Left ventricle myocardium inferior (tissue), 1 donor: ENCODE results near the gene COL11A2. TPM values are rescaled to one million over a fixed set of nuclear protein-coding genes. Genes with fewer than 3 reads are reported as not detected.
A peak's percentile ranks its signal among the peaks of the same experiment; 100 is the strongest.

Experiments
- DNase-seq: peaks from one replicate; pipeline ENCODE4 v3.0.0-alpha.2; 2020
- H3K27ac ChIP-seq: fragments of 200-600 bp; replicated peaks from 2 replicates; pipeline ENCODE4 v1.8.0; 2021
- H3K27me3 ChIP-seq: fragments of 200-600 bp; 2 replicates; pipeline ENCODE4 v1.8.0; 2021; ENCODE audit warnings: low read depth
- H3K36me3 ChIP-seq: fragments of 200-600 bp; 2 replicates; pipeline ENCODE4 v1.8.0; 2021
- H3K4me1 ChIP-seq: fragments of 200-600 bp; 2 replicates; pipeline ENCODE4 v1.8.0; 2021
- H3K4me3 ChIP-seq: fragments of 200-600 bp; 2 replicates; pipeline ENCODE4 v1.8.0; 2021; ENCODE audit warnings: mild to moderate bottlenecking, moderate library complexity
- H3K9me3 ChIP-seq: fragments of 200-600 bp; replicated peaks from 2 replicates; pipeline ENCODE4 v1.8.0; 2021
- CTCF ChIP-seq: fragments of 200-600 bp; IDR thresholded peaks from 2 replicates; pipeline ENCODE4 v1.8.0; 2021; ENCODE audit warnings: antibody characterized with exemption, mild to moderate bottlenecking, borderline replicate concordance
- intact Hi-C: fragments of 100-400 bp; cut with micrococcal nuclease; formaldehyde crosslinking; loops from one replicate; pipeline ENCODE4 v1.11.0; 2022
- total RNA-seq: library from RNA; stranded (reverse); fragmentation: NEBNext Ultra II Directional; extraction: Animal tissue kit (Norgen Biotek cat#: 25700); gene quantifications from one replicate; pipeline ENCODE4 v1.2.1, GENCODE V29; 2021
- donor health status: DM: no; HTN: yes; CAD: no; lungs with severe emphysema.

Gene COL11A2
- total RNA-seq, 1 donor from 2014 or later = 1.3 TPM

- intact Hi-C loops = no loop called here
- peak overlapping the region; percentile 99 for H3K27ac ChIP-seq
- peaks cover 36% of the 10 kb centered on the region for H3K36me3 ChIP-seq
- TF ChIP-seq CTCF = no peak
- H3K9me3 ChIP-seq = no peaks in the 10 kb centered on the region
- H3K4me1 ChIP-seq = peaks cover 82% of the 10 kb centered on the region
- H3K27me3 ChIP-seq = no peaks in the 10 kb centered on the region
- peak overlapping the region; percentile 99 for H3K4me3 ChIP-seq
- no peak for DNase-seq
Measured at GRCh38 chr6:33201935-33202334, 9.7 kb upstream of the COL11A2 start.

- H3K9me3 ChIP-seq = no peaks in the 10 kb centered on the region
- no peaks in the 10 kb centered on the region for H3K27me3 ChIP-seq
- H3K36me3 ChIP-seq = peaks cover 44% of the 10 kb centered on the region
- H3K4me3 ChIP-seq = peak overlapping the region; percentile 99
- no peak for TF ChIP-seq CTCF
- no peak for DNase-seq
- intact Hi-C loops = no loop called here
- H3K27ac ChIP-seq = peak overlapping the region; percentile 99
- peaks cover 88% of the 10 kb centered on the region for H3K4me1 ChIP-seq
Measured at GRCh38 chr6:33201147-33201545, 8.9 kb upstream of the COL11A2 start.

GRCh38 chr6:33200219-33201146 lies 8.2 kb upstream of the COL11A2 start, which contains the start of the genes RXRB and SLC39A7:
RXRB (minus strand) TSS chr6:33200665; CDS start chr6:33200476, 189 bp downstream.
SLC39A7 (plus strand) TSS chr6:33200867; CDS start chr6:33201246, 379 bp downstream.
- Histone ChIP-seq H3K9me3 (no peaks in the 10 kb centered on the region), H3K4me3 (peak within 1 kb of the TSS; percentile 99), H3K36me3 (peaks cover 50% of the 10 kb centered on the region), H3K27ac (peak within 1 kb of the TSS; percentile 99), H3K4me1 (peaks cover 93% of the 10 kb centered on the region), H3K27me3 (no peaks in the 10 kb centered on the region)
- TF ChIP-seq CTCF = no peak
- DNase-seq = peak; percentile 99
- intact Hi-C loops = no loop called here

GRCh38 chr6:33199687-33200218 lies 7.5 kb upstream of the COL11A2 start:
- Histone ChIP-seq H3K27ac (peak overlapping the region; percentile 99), H3K4me3 (peak overlapping the region; percentile 99), H3K4me1 (peaks cover 93% of the 10 kb centered on the region), H3K9me3 (no peaks in the 10 kb centered on the region), H3K36me3 (peaks cover 58% of the 10 kb centered on the region), H3K27me3 (no peaks in the 10 kb centered on the region)
- TF ChIP-seq CTCF = no peak
- intact Hi-C loops = no loop called here
- peak; percentile 77 for DNase-seq

GRCh38 chr6:33198853-33199436 lies 6.7 kb upstream of the COL11A2 start:
- H3K4me1 ChIP-seq = peaks cover 88% of the 10 kb centered on the region
- intact Hi-C loops = no loop called here
- TF ChIP-seq CTCF = no peak
- H3K4me3 ChIP-seq = peak overlapping the region; percentile 99
- peak overlapping the region; percentile 99 for H3K27ac ChIP-seq
- DNase-seq = no peak
- H3K9me3 ChIP-seq = no peaks in the 10 kb centered on the region
- no peaks in the 10 kb centered on the region for H3K27me3 ChIP-seq
- peaks cover 65% of the 10 kb centered on the region for H3K36me3 ChIP-seq
